GM19023 (cell line): ENCODE measurements around the gene AGXT2.
"Not testable (repeated sequence)": the region's sequence is repeated elsewhere in the genome, so short reads cannot be mapped to it uniquely, and the experiment has no call there.

ENCODE experiments used
- ATAC-seq: cut with Tn5 transposase; IDR thresholded peaks from one replicate; pipeline ENCODE4 v1.9.1; 2021; ENCODE audit warnings: mild to moderate bottlenecking, moderate library complexity; ENCODE audit not compliant: unreplicated experiment

AGXT2 gene

GRCh38 chr5:35052838-35053237 lies 5.1 kb upstream of the AGXT2 start:
- no peak for ATAC-seq

GRCh38 chr5:35050541-35051126 lies 2.9 kb upstream of the AGXT2 start:
- ATAC-seq: no peak

- no peak for ATAC-seq
Measured at GRCh38 chr5:35048910-35049309, 1.2 kb upstream of the AGXT2 start.

GRCh38 chr5:35046774-35047173 lies 975 bp downstream of the AGXT2 start:
- no peak for ATAC-seq

GRCh38 chr5:35045280-35045679 lies 2.5 kb downstream of the AGXT2 start:
- no peak for ATAC-seq

- ATAC-seq: no peak
Measured at GRCh38 chr5:35044649-35045048, 3.1 kb downstream of the AGXT2 start.

- ATAC-seq: no peak
Measured at GRCh38 chr5:35042781-35043180, 5.0 kb downstream of the AGXT2 start.

- no peak for ATAC-seq
Measured at GRCh38 chr5:35041261-35041660, 6.5 kb downstream of the AGXT2 start.

- no peak for ATAC-seq
Measured at GRCh38 chr5:35038891-35039290, 8.9 kb downstream of the AGXT2 start.

GRCh38 chr5:35036536-35036935 lies 11.2 kb downstream of the AGXT2 start:
- no peak for ATAC-seq

- ATAC-seq: not testable (repeated sequence)
Measured at GRCh38 chr5:35035929-35036328, 11.8 kb downstream of the AGXT2 start.

- ATAC-seq: no peak
Measured at GRCh38 chr5:35035271-35035670, 12.5 kb downstream of the AGXT2 start.

- ATAC-seq: no peak
Measured at GRCh38 chr5:35032356-35032755, 15.4 kb downstream of the AGXT2 start.

- no peak for ATAC-seq
Measured at GRCh38 chr5:35031276-35031675, 16.5 kb downstream of the AGXT2 start.

- no peak for ATAC-seq
Measured at GRCh38 chr5:35030426-35031100, 17.2 kb downstream of the AGXT2 start.

- ATAC-seq: no peak
Measured at GRCh38 chr5:35029333-35029732, 18.4 kb downstream of the AGXT2 start.

GRCh38 chr5:35026941-35027340 lies 20.8 kb downstream of the AGXT2 start:
- ATAC-seq: no peak

- no peak for ATAC-seq
Measured at GRCh38 chr5:35026280-35026840, 21.4 kb downstream of the AGXT2 start.

GRCh38 chr5:35024911-35025510 lies 22.7 kb downstream of the AGXT2 start:
- no peak for ATAC-seq

- no peak for ATAC-seq
Measured at GRCh38 chr5:35023391-35024178, 24.2 kb downstream of the AGXT2 start.
